Measurements from ENCODE around the gene RPTOR. TPM values are rescaled to one million over a fixed set of nuclear protein-coding genes. Genes with fewer than 3 reads are reported as not detected.

The RPTOR gene
- total and polyA plus RNA-seq, 12 donors, result 7.9 to 30.3 (median 25.6) TPM

DNA sequence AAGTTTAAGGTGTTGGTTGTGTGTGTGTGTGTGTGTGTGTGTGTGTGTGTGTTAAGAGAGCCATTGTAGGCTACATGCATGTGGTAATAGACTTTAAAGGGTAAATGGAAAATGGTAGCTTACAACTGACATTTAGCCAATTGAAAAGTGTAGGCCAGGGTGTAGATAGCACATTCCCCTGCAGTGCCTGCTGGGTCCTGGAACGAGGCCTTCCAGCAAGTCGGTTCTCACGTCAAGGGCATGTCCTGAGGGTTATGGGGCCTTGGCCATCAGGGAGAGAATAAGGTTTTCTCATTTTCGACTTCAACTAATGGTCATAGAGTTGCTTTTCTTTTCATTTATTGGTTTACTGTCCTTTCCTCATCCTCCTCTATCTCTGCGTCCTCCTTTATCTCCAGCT is 65.1 kb downstream of the RPTOR start:
- WGBS, 2 donors, result 57 to 72% methylated on average over 5 of the region's 5 CpGs
- H3K27me3 ChIP-seq, result no peaks in the 10 kb centered on the region
- H3K9me3 ChIP-seq, result no peaks in the 10 kb centered on the region
- no peak overlapping the region for H3K4me3 ChIP-seq
- no peaks in the 10 kb centered on the region for H3K36me3 ChIP-seq
- intact Hi-C loops (cut with DNase I), result no loop called here
- TF ChIP-seq, protein P1, sequence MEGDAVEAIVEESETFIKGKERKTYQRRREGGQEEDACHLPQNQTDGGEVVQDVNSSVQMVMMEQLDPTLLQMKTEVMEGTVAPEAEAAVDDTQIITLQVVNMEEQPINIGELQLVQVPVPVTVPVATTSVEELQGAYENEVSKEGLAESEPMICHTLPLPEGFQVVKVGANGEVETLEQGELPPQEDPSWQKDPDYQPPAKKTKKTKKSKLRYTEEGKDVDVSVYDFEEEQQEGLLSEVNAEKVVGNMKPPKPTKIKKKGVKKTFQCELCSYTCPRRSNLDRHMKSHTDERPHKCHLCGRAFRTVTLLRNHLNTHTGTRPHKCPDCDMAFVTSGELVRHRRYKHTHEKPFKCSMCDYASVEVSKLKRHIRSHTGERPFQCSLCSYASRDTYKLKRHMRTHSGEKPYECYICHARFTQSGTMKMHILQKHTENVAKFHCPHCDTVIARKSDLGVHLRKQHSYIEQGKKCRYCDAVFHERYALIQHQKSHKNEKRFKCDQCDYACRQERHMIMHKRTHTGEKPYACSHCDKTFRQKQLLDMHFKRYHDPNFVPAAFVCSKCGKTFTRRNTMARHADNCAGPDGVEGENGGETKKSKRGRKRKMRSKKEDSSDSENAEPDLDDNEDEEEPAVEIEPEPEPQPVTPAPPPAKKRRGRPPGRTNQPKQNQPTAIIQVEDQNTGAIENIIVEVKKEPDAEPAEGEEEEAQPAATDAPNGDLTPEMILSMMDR (IDR thresholded peaks at IDR 0.05), result no peak
- no peak for DNase-seq
- H3K27ac ChIP-seq, result no peak overlapping the region
- ATAC-seq, result peak in 5 of 8 donors; percentile 37 to 85 (median 70)
- peaks cover 0 to 17% (median 0%) of the 10 kb centered on the region in 9 donors for H3K4me1 ChIP-seq

DNA sequence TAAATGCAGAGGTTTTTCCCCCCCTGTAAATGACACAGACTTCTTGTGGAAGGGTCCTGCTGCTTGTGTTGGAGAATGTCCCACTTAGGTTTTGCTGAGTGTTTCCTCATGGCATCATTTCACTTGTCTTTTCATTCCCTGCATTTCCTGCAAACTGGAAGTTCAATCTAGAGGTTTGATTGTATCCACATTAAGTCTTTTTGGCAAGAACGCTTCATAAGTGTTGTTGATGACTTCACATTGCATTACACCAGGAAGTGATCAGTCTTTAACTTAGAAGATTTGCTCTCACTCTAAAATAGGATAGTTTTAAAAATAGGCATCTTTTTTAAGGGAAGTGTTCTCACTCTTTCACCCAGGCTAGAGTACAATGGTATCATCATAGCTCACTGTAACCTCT is 67.2 kb downstream of the RPTOR start:
- Histone ChIP-seq H3K9me3 (no peaks in the 10 kb centered on the region), H3K27ac (no peak overlapping the region), H3K4me3 (no peak overlapping the region), H3K36me3 (no peaks in the 10 kb centered on the region), H3K4me1 (peaks cover 0 to 14% (median 0%) of the 10 kb centered on the region in 9 donors), H3K27me3 (no peaks in the 10 kb centered on the region)
- TF ChIP-seq, protein P1 (IDR thresholded peaks at IDR 0.05), result no peak
- DNase-seq (no peak), ATAC-seq (no peak)
- 58 to 78% methylated on average over 1 of the region's 1 CpG for WGBS, 2 donors
- intact Hi-C loops (cut with DNase I), result no loop called here

DNA sequence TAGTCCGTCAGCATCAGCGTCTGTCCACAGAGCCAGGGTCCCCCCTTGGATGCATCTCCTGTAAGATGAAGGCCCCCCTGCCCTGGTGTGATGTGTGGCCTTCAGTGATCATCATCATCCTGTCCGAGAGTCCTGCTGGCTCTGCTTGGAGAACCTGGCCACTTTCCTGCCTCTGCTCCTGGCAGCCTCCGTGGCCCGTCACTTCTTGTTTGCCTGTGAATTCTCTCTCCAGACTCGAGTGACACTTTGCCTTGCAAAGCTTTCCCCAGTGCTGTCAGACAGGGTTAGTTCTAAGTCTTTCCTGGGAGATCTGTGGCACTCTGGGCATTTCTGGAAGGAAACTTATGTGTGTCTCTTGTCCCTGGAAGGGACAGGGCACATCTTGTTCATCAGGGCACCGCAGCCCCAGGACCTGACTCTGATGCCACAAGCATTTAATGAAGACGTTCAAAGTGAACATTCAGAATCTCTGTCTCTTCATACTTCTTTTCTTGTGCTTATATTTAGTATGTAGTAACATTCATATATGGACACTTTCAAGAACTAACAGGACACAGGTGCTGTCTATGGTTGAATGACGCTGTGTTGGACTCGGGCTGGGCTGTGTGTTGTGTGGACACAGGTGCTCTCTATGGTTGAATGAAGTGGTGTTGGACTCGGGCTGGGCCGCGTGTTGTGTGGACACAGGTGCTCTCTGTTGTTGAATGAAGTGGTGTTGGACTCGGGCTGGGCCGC is 68.5 kb downstream of the RPTOR start:
- 93 to 94% methylated on average over 15 of the region's 15 CpGs for WGBS, 2 donors
- no peak for DNase-seq
- Histone ChIP-seq H3K4me1 (peaks cover 0 to 14% (median 0%) of the 10 kb centered on the region in 9 donors), H3K27ac (no peak overlapping the region), H3K4me3 (no peak overlapping the region), H3K27me3 (no peaks in the 10 kb centered on the region), H3K9me3 (no peaks in the 10 kb centered on the region), H3K36me3 (no peaks in the 10 kb centered on the region)
- peak in 1 of 8 donors; percentile 40 for ATAC-seq
- intact Hi-C loops (cut with DNase I), result no loop called here
- TF ChIP-seq, protein P1 (IDR thresholded peaks at IDR 0.05), result no peak

DNA sequence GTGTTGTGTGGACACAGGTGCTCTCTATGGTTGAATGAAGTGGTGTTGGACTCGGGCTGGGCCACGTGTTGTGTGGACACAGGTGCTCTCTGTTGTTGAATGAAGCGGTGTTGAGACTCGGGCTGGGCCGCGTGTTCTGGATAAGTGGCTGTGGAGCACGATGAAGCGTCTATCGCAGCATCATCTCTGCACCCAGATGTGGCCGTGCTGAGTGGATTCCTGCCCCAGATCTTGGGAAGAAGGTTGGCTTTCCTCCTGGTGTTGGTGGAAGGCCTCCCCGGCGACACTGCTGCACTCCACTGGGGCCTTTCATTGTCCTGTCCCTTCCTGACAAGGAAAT is 69.1 kb downstream of the RPTOR start:
- Histone ChIP-seq H3K4me1 (peaks cover 0 to 14% (median 0%) of the 10 kb centered on the region in 9 donors), H3K27me3 (no peaks in the 10 kb centered on the region), H3K9me3 (no peaks in the 10 kb centered on the region), H3K36me3 (no peaks in the 10 kb centered on the region), H3K4me3 (no peak overlapping the region), H3K27ac (no peak overlapping the region)
- DNase-seq, result no peak
- intact Hi-C loops (cut with DNase I), result no loop called here
- TF ChIP-seq, protein P1 (IDR thresholded peaks at IDR 0.05), result no peak
- no peak for ATAC-seq
- WGBS, 2 donors, result 85 to 90% methylated on average over 12 of the region's 12 CpGs
